IPS DF 6.9 (cell line): Measurements from ENCODE around the gene NUMB.
A peak's percentile ranks its signal among the peaks of the same experiment; 100 is the strongest.

Experiments used
- DNase-seq: peaks from one replicate; pipeline ENCODE4 v3.0.0-alpha.2; 2013; ENCODE audit warnings: low read depth, low spot score
- H3K27ac ChIP-seq: one replicate; pipeline ENCODE4 v1.5.1; 2013; ENCODE audit warnings: low read length, control low read depth
- H3K27me3 ChIP-seq: 2 replicates; pipeline ENCODE4 v1.6.1; 2013; ENCODE audit warnings: mild to moderate bottlenecking, low read length; ENCODE audit not compliant: control insufficient read depth, insufficient read depth
- H3K36me3 ChIP-seq: 2 replicates; pipeline ENCODE4 v1.6.1; 2013; ENCODE audit warnings: low read length; ENCODE audit not compliant: control insufficient read depth, insufficient read depth
- H3K4me1 ChIP-seq: 2 replicates; pipeline ENCODE4 v1.6.1; 2013; ENCODE audit warnings: low read length; ENCODE audit not compliant: control insufficient read depth, insufficient read depth
- H3K4me3 ChIP-seq: 2 replicates; pipeline ENCODE4 v1.5.1; 2013; ENCODE audit warnings: mild to moderate bottlenecking, low read length
- H3K9me3 ChIP-seq: 2 replicates; pipeline ENCODE4 v1.6.1; 2013; ENCODE audit warnings: low read length, inconsistent platforms; ENCODE audit not compliant: control insufficient read depth, insufficient read depth
- WGBS: extraction: QIAGEN DNeasy Blood & Tissue Kit; methylation state at CpG from one replicate; pipeline ENCODE4 v1.1.7; 2013; ENCODE audit warnings: mixed read lengths, missing lambda C conversion rate; ENCODE audit not compliant: insufficient read length, insufficient coverage; 5-methylcytosine and 5-hydroxymethylcytosine counted together

Gene NUMB

DNA sequence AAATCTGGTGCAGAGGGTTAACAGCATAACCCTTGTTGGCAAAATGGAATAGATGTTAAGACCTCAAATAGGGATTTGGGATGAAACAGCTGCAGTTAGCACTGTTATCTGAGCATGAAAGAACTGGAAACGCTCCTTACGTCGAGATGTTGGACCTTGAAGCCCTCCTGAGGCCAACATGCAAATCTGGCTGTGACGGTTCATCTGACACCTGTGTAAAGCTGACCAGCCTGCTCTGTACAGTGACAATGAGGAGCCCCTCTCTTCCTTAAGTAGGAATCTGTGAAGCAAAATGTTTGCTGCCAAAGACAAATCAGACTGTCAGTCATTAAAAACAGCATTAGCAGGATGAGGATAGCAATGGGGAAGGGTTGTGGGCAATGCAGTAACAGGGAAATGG lies 184.5 kb downstream of the NUMB start:
- H3K4me3 ChIP-seq, result no peak overlapping the region
- no CpG with 5 or more reads among the region's 4 CpGs for whole genome bisulfite sequencing
- no peaks in the 10 kb centered on the region; the same call in 1 of the 2 replicates for H3K9me3 ChIP-seq
- no peak for DNase-seq
- H3K36me3 ChIP-seq, result peaks cover 8% of the 10 kb centered on the region
- H3K4me1 ChIP-seq, result no peaks in the 10 kb centered on the region; the same call in 1 of the 2 replicates
- H3K27me3 ChIP-seq, result no peaks in the 10 kb centered on the region
- no peak overlapping the region for H3K27ac ChIP-seq

DNA sequence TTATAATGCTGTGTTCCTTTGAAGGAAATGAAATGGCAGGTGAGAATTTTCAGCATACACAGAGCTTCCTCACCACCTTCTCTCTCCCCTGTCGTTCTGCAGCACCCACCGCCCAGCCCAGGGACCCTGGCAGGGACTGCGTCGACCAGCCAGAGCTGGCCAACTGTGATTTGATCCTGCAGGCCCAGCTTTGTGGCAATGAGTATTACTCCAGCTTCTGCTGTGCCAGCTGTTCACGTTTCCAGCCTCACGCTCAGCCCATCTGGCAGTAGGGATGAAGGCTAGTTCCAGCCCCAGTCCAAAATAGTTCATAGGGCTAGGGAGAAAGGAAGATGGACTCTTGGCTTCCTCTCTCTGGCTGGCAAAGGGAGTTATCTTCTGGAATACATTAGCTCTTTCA lies 186.0 kb downstream of the NUMB start:
- H3K4me3 ChIP-seq, result no peak overlapping the region
- no CpG with 5 or more reads among the region's 6 CpGs for WGBS
- H3K27me3 ChIP-seq, result no peaks in the 10 kb centered on the region
- no peaks in the 10 kb centered on the region; the same call in 1 of the 2 replicates for H3K9me3 ChIP-seq
- no peaks in the 10 kb centered on the region; the same call in 1 of the 2 replicates for H3K4me1 ChIP-seq
- no peak overlapping the region for H3K27ac ChIP-seq
- no peak for DNase-seq
- H3K36me3 ChIP-seq, result peaks cover 7% of the 10 kb centered on the region

DNA sequence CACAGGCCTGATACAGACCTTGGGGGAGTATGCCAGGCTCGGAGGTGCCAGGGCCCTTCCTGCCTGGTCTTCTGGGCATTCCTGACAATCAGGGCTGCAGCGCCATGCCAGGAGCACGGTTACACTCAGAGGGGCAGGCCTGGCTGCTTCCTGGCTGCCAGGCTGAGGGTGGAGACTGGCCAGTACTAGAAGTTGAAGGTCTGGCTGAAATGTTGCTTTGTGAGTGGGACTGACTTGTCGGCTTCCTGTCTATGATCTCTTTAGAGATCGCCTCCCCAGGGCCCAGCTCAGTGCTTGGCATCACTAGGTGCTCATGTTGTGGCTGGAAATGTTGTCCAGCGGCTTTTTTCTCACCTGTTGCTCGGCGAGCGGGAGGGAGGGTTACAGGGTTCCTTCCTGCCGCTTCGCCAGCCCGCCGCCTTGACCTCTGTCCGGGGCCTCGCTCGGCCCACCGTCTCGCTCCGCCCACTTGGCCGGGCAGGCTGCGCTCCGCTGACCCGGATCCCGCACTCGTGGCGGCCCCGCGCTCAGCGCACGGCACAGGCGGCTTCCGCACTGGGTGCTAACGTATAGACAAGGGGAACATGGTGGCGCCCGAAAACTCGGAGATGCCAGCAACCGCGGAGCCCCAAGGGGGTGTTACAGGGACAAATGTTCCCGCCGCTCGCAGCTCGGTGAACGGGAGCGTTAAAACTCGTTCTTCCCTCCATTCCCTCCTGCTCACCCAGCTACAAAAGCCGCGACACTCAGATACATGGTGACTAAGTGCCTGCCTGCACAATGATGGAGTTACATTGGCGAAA lies 188.4 kb downstream of the NUMB start:
- Histone ChIP-seq H3K27ac (no peak overlapping the region), H3K9me3 (no peaks in the 10 kb centered on the region; the same call in 1 of the 2 replicates), H3K4me3 (peak overlapping the region; percentile 3; the same call in 1 of the 2 replicates), H3K4me1 (no peaks in the 10 kb centered on the region; the same call in 1 of the 2 replicates), H3K36me3 (no peaks in the 10 kb centered on the region), H3K27me3 (no peaks in the 10 kb centered on the region)
- WGBS, result no CpG with 5 or more reads among the region's 48 CpGs
- no peak for DNase-seq

DNA sequence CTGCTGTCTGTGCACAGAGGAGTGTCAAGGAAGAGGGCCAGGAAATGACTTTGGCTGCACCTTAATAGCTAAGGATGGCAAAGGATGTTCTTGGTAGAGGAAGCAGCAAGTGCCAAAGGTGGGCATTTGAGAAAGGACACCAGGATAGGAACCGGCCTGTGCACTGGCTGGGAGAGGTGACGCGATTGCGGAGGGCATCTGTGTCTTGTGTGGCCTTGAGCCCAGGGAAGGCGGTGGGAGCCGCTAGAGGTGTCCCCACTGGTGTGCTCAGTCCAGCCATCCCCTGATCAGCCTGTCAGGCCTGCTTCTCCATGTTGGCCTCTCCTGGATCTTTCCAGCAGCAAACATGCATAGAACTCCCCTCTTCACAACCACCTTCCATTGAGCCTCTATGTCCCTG lies 190.9 kb downstream of the NUMB start:
- H3K36me3 ChIP-seq, result no peaks in the 10 kb centered on the region
- H3K27ac ChIP-seq, result no peak overlapping the region
- no CpG with 5 or more reads among the region's 6 CpGs for WGBS
- H3K4me3 ChIP-seq, result no peak overlapping the region
- no peaks in the 10 kb centered on the region; the same call in 1 of the 2 replicates for H3K4me1 ChIP-seq
- no peak for DNase-seq
- H3K27me3 ChIP-seq, result no peaks in the 10 kb centered on the region
- H3K9me3 ChIP-seq, result no peaks in the 10 kb centered on the region; the same call in 1 of the 2 replicates

DNA sequence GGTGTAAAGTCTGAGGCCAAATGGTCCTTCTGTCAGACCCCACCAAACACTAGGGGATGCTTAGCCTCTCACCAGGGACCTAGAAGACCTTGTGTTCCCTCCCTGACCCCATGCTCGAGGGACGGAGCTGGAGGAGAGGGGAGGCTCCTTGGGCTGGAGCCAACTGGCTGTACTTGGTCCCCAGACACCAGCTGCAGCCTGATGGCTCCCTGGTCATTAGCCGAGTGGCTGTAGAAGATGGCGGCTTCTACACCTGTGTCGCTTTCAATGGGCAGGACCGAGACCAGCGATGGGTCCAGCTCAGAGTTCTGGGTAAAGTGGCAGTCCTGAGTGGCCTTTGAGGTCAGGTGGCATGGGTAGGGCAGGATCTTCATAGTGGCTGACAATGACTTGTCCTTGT lies 192.0 kb downstream of the NUMB start:
- no peaks in the 10 kb centered on the region for H3K27me3 ChIP-seq
- H3K27ac ChIP-seq, result no peak overlapping the region
- no peaks in the 10 kb centered on the region for H3K9me3 ChIP-seq
- no peak for DNase-seq
- no peak overlapping the region for H3K4me3 ChIP-seq
- no peaks in the 10 kb centered on the region for H3K36me3 ChIP-seq
- no peaks in the 10 kb centered on the region for H3K4me1 ChIP-seq
- WGBS, result no CpG with 5 or more reads among the region's 7 CpGs

DNA sequence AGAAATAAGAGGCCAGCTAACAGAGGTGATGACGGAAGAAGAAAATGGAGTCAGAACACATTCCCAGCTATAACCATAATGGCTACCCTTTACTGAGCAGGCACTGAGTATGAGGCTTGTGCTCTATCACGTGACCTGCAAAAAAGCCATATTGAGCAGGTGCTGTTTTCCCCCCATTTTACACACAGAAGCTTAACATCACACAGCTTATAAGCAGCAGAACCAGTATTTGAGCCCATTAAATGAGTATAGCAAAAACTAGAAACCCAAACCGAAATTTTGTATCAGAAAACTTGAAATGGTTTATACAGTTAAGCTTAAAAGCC lies 192.7 kb downstream of the NUMB start:
- Histone ChIP-seq H3K27ac (no peak overlapping the region), H3K4me3 (no peak overlapping the region), H3K36me3 (no peaks in the 10 kb centered on the region), H3K9me3 (no peaks in the 10 kb centered on the region), H3K4me1 (no peaks in the 10 kb centered on the region), H3K27me3 (no peaks in the 10 kb centered on the region)
- WGBS, result no CpG with 5 or more reads among the region's 3 CpGs
- no peak for DNase-seq

DNA sequence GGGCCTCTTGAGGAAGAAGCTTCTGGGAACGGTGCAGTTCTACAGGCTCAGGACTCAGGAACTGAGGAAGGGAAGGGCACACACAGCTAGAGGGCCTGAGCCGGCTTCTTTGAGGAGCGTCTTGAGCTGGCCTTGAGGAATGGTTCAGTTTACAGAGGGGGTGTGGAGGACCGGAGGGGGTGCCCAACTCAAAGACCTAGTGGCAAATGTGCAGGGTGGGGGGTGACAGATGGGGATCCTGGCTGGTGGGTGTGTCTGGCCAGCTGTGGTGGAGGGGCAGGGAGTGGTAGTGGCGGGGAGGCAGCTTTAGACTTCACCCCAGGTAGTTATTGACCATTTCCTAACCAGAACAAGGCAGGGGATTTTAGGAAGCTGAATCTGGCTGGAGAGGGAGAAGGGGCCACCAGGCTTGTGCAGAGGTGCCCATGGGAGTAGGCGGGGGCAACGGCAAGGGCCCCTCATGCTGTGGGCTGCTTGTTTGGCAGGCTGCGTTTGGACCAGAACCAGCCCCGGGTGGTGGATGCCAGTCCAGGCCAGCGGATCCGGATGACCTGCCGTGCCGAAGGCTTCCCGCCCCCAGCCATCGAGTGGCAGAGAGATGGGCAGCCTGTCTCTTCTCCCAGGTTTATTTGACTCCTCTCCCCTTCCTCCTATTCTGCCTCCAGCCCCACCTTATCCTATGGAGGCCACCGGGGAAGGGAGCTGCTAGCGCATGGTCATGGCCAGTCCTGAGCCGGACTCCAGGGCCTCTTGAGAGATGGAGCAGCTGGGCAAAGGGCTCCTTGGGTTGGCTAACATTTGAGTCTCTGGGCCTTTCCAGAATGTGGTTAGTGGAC lies 193.2 kb downstream of the NUMB start:
- Histone ChIP-seq H3K9me3 (no peaks in the 10 kb centered on the region), H3K27me3 (no peaks in the 10 kb centered on the region), H3K27ac (no peak overlapping the region), H3K36me3 (no peaks in the 10 kb centered on the region), H3K4me1 (no peaks in the 10 kb centered on the region), H3K4me3 (no peak overlapping the region)
- no peak for DNase-seq
- no CpG with 5 or more reads among the region's 18 CpGs for WGBS

DNA sequence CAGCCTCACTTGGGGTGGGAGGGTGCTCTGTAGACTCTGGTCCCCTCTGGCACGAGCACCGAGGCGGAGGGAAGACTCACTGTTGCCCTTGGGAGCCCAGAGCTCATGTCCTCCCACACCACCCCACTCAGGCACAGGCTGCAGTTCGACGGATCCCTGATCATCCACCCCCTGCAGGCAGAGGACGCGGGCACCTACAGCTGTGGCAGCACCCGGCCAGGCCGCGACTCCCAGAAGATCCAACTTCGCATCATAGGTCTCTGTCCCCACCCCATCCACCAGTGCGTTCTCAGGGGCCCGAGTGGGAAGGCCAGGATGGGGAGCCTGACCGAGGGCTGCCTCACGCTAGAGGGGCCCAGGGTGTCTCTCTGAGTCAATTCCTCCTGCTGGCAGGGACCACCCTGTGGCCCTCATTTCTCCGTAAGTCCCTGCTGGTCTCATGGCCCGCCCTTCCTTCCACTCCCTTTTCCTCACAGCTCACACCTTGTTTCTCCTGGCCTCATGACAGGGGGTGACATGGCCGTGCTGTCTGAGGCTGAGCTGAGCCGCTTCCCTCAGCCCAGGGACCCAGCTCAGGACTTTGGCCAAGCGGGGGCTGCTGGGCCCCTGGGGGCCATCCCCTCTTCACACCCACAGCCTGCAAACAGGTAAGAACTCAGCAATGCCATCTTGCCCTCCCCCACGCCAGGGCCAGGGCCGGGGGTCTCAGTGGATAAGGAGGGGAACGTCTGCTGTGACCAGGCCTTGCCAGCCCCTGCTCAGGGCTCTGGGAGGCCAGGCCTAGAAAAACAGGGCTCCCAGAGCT lies 194.1 kb downstream of the NUMB start:
- no peaks in the 10 kb centered on the region for H3K4me1 ChIP-seq
- no peak overlapping the region for H3K4me3 ChIP-seq
- no peaks in the 10 kb centered on the region for H3K27me3 ChIP-seq
- DNase-seq, result no peak
- no CpG with 5 or more reads among the region's 23 CpGs for WGBS
- H3K27ac ChIP-seq, result no peak overlapping the region
- no peaks in the 10 kb centered on the region for H3K9me3 ChIP-seq
- H3K36me3 ChIP-seq, result no peaks in the 10 kb centered on the region

DNA sequence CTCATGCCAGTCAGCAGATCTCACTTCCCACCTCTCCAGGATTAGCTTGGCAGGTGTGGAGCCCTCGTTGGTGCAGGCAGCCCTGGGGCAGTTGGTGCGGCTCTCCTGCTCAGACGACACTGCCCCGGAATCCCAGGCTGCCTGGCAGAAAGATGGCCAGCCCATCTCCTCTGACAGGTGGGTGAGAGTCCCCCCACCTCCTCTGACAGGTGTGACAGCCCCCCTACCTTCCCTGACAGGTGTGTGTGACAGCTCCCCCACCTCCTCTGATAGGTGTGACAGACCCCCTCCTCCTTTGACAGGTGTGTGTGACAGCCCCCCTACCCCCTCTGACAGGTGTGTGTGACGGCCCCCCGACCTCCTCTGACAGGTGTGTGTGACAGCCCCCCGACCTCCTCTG lies 194.7 kb downstream of the NUMB start:
- no peak overlapping the region for H3K4me3 ChIP-seq

More for the DNA sequence above, 194.7 kb downstream of the NUMB start:
- no peak for DNase-seq
- no CpG with 5 or more reads among the region's 7 CpGs for WGBS
- no peaks in the 10 kb centered on the region for H3K9me3 ChIP-seq
- no peaks in the 10 kb centered on the region for H3K27me3 ChIP-seq
- no peaks in the 10 kb centered on the region for H3K36me3 ChIP-seq
- H3K27ac ChIP-seq, result no peak overlapping the region
- no peaks in the 10 kb centered on the region for H3K4me1 ChIP-seq
